HG03575 (cell line): ENCODE measurements around the gene DNAJC11.
"Not testable (repeated sequence)": the region's sequence is repeated elsewhere in the genome, so short reads cannot be mapped to it uniquely, and the experiment has no call there.

Experiments
- ATAC-seq: cut with Tn5 transposase; IDR thresholded peaks from one replicate; pipeline ENCODE4 v1.9.1; 2021; ENCODE audit not compliant: unreplicated experiment, insufficient number of reproducible peaks, low FRiP score; ENCODE audit errors: extremely low read depth

Gene DNAJC11

DNA sequence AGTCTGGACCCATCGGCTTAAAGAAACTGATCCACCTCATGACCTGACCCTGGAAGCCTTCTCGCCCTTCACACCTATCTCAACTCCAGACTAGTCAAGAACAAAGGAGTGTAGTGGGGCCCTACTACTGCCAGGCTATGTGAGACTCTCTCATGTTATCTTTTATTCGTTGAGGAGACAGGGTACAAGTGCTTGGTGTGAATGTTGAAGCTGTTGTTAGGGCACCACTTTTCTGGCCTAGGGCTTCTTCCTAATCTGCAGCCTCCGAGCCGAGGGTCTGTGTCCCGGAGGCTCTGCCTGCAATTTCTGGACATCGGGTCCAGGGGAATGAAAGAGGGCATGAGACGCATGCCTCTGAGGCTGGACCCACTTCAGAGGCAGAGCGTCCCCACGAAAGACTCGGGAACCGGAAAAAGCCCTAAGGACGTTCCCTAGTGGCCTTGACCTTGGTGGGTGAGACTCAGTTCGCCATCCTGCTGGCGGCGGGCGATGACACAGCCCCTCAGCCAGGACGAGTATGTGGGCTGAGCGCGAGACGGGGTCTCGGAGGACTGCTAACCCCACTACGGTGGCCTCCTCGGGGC, 671 bp downstream of the DNAJC11 start:
- ATAC-seq, result no peak

DNA sequence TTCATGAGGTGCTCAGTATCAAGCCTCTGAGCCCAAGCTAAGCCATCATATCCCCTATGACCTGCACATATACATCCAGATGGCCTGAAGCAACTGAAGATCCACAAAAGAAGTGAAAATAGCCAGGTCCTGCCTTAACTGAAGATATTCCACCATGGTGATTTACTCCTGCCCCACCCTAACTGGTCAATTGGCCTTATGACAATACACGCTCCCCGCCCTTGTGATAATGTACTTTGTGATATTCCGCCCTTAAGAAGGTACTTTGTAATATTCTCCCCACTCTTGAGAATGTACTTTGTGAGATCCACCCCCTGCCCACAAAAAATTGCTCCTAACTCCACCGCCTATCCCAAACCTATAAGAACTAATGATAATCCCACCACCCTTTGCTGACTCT, 1.7 kb downstream of the DNAJC11 start:
- ATAC-seq, result not testable (repeated sequence)

DNA sequence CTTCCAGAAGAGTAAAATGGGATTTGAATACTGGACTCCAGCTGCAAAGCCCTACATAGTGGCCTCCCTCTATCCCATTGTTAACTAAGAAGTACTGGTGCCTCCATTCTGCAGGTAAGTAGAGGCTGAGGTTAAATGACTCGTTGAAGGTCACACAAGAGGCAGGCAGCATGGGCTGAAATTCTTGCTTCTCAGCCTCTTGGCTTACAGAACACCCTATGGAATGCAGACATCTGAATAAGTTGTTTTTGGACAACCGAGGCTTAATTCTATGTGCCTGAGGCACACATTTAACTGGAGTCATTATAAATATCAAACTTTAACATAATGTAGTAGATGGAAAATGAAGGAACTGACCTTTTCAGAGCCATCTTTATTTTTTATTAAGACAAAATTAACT, 5.7 kb downstream of the DNAJC11 start:
- no peak for ATAC-seq

DNA sequence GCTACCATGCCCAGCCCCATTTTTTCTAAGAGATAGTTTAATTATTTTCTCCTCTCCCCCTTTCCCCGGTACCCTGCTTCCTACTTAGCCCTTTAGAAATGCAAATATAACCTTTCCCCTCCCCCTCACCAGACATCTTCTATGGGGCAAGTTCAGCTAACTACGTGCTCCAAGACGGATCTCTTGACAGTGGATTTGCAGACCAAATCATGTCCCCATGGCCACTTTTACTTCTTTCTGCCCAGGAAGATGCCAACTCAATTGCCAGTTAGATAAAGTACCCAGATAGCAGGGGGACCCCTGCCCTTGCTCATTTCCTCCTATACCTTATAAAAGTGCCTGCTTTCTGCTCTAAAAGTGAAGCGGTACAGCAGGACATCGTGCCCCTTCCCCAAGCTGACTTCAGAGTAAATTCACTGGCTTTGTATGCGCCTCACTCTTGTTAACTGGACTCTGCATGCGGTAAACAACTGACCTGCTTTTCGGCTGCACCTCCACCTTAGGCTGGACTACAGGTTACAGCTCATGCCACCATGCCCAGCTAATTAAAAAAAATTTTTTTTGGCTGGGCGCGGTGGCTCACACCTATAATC, 7.4 kb downstream of the DNAJC11 start:
- ATAC-seq, result no peak

DNA sequence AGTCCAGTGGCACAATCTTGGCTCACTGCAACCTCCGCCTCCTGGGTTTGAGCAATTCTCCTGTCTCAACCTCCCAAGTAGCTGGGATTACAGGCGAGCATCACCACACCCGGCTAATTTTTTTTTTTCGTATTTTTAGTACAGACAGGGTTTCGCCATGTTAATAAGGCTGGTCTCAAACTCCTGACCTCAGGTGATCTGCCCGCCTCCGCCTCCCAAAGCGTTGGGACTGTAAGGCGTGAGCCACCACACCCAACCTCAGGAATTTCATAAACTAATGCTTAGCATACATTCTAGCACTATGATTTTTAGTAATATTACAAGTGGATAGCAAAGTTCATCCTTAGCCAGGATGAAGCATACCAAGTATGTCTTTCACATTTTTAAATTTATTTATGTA, 8.7 kb downstream of the DNAJC11 start:
- no peak for ATAC-seq

DNA sequence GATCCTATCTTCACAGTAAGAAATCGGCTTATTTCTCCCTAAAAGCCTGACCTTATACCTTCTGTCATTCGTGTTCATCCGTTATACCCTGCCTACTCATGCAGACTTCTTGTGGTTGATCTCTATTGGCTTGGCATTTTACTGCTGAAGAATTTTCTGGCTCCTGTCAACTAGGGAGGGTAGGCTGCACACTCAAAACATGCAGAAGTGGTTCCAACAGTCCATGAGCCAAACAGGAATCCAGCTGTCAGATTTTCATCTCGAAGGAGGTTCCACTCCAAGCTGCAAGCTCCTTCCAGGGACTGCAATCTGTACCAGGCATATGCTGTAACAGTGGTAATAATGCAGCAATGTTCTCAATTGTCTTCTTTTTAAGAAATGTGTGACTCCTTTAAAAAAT, 10.1 kb downstream of the DNAJC11 start:
- ATAC-seq, result no peak

DNA sequence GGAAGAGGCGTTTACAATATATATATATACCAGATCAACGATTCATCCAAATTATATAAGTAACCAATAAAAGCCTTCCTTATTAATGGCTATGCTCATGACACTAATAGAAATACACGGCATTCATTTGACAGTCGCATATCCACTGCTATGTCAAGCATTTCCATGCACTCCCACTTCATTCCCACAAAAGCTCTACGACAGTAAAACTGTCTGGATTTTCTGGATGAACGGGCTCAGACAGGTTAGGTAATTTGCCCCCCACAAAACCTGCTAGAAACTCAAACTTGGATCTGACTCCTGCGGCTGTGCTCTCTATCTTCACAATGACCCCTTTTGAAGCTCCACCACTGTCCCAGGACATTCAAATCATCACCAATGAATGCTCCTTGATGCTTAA, 11.4 kb downstream of the DNAJC11 start:
- no peak for ATAC-seq

DNA sequence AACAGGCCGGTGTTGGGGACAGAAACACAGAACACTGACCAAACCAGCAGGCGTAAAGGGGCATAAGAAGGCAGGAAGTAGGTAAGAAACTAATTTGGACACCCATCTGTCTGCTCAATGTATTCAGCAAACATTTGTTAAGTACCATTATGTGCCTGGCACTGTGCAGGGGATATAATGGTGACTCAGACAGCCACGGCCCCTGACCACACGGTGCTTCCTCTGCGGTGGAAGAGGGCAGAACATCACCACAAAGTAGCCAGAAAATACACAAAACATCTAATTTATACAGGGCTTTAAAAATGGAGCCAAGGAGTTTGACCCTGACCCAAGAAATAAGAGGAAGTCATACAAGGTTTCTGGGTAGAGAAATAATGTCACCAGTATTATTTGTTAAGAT, 12.9 kb downstream of the DNAJC11 start:
- ATAC-seq, result no peak

DNA sequence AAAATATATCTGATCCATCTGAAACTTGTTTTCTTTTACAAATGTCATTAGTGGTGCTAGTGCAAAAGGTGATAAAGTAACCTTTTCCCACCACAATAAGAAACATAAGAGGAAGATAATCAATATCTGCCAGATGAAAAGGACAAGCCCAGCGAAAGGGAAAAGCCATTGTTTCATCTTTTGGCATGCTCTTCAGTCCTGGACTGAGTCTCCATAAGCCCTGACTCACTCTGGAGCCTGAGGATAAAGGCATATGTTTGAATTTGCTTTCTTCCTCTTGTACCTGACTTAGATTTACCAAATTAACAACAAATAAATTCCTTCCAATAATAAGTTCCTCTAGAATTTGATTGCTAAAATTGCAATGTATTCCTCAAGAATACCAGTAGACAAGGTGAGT, 13.6 kb downstream of the DNAJC11 start:
- no peak for ATAC-seq

DNA sequence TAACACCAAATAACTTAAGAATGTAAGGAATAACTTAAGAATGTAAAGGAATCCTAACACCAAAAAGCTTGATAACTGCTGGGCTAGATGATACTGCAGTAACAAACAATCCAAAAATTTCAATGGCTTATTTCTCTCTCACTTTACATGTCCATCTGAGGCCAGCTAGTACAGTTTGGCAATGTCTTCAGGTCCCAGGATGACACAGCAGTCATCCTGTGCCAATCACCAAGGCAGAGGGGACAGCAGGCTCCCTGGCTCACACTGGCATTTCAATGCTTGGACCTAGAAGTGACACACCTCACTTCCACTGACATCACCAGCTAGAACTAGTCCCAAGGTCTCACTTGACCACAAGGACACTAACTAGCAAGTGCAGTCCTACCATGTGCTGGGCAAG, 15.3 kb downstream of the DNAJC11 start:
- no peak for ATAC-seq

DNA sequence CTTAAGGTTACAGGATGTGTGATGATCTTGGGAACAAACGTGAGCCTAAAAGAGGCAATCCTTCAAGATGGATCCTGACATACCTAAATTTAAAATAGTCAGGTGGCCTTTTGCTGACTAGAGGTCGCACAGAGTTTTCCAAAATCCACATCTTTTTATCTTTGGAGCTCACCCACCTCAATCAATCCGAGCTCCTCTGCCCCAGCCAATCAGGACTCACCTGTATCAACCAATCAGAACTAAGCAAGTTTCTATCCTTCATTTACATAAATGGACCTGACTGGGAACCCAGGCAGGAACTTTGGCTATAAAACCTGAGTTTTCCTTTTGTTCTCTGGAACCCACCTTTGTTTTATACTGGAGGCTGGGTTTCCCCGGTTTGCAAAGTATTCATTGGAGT, 16.2 kb downstream of the DNAJC11 start:
- no peak for ATAC-seq

DNA sequence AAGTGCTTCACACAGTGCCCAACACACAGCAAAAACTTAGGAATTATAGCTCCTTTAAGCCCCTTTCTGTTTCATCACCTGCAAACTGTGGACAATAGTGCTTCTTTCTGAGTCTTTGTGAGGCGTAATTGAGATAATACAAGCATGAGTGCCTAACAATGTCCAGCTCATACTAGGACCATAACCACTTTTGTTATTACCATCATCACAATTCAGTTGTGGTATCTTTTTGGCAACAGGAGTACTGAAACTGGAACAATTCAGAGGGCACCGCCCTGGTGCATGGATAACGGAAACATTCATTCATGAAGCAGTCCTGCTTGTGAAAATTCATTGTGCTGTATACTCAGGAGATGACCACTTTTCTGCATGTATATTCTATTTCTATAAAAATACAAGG, 18.2 kb downstream of the DNAJC11 start:
- no peak for ATAC-seq

DNA sequence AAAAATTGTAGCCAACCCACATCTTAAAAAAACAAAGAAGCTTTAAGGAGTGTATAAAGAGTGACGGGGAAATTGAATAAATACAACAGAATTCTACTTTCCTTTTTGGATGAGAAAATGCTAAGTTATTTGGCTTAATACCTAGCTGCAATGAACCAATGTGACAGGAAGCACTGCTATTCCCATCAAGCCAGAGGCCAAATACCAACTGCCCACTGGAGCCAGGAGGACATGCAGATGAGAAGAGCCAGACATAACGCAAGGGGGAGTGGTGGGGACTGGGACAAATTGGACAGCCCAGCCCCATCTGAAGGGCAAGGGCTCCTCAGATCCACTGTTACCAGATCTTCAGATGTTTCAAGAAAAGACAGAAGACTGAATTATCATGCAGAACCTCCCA, 25.7 kb downstream of the DNAJC11 start:
- no peak for ATAC-seq

DNA sequence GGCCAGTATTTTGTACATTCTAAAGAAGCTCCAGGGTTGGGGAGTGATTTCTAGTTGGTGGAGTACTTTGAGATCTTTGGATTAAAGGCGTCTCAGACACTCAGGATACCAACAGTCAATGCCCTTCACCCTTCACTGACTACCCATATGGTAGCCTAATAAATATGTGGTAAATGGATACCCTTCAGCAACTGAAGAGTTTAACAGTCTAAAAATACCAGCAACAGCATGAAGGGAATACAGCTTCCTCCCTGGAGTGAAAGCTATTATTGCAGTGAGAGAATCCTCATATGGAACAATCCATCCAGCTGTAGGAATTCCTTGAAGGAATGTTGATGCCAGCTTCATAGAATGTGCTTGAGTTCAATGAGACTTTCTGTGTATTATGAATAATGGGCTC, 26.8 kb downstream of the DNAJC11 start:
- ATAC-seq, result no peak

DNA sequence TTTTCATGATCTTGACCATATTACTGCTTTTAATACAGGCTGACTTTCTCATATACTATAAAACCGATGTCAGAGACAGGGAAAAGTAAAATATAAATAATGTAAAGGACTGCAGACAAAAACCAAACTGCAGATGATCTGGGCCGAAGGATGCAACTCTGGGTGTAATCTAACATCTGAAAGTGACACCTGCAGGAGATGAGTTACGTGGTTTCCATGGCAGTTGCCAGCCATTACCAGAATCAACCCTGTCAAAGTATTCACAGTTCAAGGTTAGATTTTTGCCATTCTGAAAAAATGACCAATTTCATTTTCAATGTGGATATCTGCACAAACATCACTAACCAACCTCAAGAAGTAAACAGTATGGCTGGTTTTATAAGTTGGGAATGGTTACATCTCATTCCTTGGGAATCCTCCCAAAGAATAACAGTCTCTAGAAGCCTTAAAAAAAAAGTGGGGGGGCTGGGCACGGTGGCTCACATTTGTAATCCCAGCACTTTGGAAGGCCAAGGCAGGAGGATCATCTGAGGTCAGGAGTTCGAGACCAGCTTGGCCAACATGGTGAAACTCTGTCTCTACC, 27.7 kb downstream of the DNAJC11 start:
- ATAC-seq, result no peak

DNA sequence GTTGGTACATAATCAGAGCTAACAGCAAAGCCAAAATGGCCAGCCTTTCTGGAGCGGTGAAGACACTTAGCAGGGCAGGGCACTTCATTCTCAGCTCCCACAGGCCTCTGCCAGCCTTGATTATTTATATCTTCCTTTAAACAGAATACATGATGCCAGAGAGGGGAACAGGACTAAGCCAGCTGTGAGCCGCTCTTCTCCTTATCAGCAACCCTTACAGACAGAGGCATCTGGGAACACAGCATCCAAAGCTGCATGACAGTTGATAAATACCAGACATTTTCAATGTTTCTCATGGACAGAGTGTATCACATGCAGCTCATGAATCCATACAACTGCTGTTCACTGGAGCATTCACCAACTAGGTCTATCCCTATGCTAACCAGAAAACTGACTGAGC, 29.1 kb downstream of the DNAJC11 start:
- no peak for ATAC-seq

DNA sequence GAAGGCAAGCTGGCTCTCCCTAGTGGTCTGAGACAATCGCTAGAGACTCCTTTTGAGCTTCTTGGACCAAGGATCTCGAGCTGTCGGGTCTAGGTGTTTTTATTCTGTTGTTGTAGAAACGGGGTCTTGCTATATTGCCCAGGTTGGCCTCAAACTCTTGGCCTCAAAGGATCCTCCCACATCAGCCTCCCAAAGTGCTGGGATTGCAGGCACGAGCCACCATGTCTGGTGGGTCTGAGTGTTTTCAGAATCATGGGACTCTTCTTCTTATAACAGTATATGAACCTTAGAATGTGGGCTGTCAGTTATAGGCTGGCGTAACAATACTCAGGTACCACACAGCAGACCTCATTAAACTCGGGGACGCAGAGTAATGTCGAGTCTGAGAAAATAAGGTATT, 33.1 kb downstream of the DNAJC11 start:
- ATAC-seq, result no peak

DNA sequence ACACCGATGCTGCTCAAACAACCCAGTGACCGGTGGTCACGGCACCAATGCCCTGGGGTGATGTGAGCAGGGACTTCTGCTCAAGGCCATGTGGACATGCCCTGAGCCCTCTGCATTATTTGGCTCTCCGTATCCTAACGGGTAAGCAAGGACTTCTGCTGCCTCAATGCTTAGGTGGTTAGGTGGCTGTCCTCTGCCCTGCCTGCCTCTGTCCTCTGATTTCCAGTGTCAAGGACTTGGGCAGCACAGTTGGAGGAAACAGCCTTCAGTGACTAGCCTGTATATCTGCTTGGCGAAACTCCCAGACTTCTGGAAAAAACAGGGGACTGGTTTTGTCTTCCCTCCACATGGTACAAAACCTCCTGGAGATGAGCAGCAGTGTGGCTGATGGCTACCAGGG, 34.5 kb downstream of the DNAJC11 start:
- ATAC-seq, result no peak

DNA sequence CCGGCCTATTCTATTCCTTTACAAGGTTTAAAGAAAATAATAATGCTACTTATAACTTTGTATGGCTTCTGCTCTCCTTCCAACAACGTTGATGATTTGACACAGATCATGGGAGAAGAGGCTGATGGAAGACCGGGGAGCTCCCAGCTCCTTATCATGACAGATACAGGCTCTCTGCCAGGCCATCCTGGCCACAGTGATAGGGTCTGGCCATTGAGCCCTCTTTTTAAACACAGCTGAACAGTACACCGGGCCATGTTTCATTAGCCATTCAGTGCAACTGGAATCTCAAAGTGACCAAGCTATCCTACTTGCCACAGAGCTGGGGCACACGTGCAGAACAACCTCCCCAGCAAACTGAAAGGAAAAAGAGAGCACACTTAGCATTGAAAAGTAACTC, 34.9 kb downstream of the DNAJC11 start:
- ATAC-seq, result no peak

DNA sequence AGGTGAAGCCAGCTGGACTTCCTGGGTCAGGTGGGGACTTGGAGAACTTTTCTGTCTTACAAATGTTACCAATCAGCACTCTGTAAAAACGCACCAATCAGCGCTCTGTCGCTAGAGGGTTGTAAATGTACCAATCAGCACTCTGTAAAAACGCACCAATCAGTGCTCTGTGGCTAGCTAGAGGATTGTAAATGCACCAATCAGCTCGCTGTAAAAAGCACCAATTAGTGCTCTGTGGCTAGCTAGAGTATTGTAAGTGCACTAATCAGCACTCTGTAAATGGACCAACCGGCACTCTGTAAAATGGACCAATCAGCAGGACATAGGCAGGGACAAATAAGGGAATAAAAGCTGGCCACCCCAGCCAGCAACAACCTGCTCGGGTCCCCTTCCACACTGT, 39.1 kb downstream of the DNAJC11 start:
- not testable (repeated sequence) for ATAC-seq
